Keratinocyte (primary cell): ENCODE measurements around the gene TBKBP1. TPM values are rescaled to one million over a fixed set of nuclear protein-coding genes. Genes with fewer than 3 reads are reported as not detected.
A peak's percentile ranks its signal among the peaks of the same experiment; 100 is the strongest.

ENCODE experiments used
- DNase-seq: peaks from one replicate; pipeline ENCODE4 v3.0.0-alpha.2; 2011; ENCODE audit warnings: low read depth, missing footprints, low spot score
- FAIRE-seq: peaks from 2 replicates; lab custom pipeline; 2011; peaks lifted over from hg19 to GRCh38; lab: Jason Lieb, UNC
- H2AFZ ChIP-seq: 2 replicates; pipeline ENCODE4 v1.6.0; 2012; ENCODE audit warnings: low read length, control low read depth, inconsistent platforms; ENCODE audit not compliant: control insufficient read depth
- H3K27ac ChIP-seq: 2 replicates; pipeline ENCODE4 v1.5.1; 2011; ENCODE audit warnings: low read length; ENCODE audit not compliant: control insufficient read depth, insufficient read depth
- H3K27me3 ChIP-seq: 3 replicates; pipeline ENCODE4 v1.6.0; 2011; ENCODE audit warnings: low read length; ENCODE audit not compliant: control insufficient read depth, insufficient read depth; ENCODE audit errors: extremely low read depth
- H3K36me3 ChIP-seq, 2 experiments: 2 replicates in 1 of 2; 3 replicates in 1 of 2; pipeline ENCODE4 v1.5.1; 2011; ENCODE audit warnings: low read length in 2 of 2, mild to moderate bottlenecking in 1 of 2; ENCODE audit not compliant: control insufficient read depth in 2 of 2, insufficient read depth in 2 of 2; ENCODE audit errors: extremely low read depth in 1 of 2
- H3K4me1 ChIP-seq: 3 replicates; pipeline ENCODE4 v1.5.1; 2011; ENCODE audit warnings: low read length; ENCODE audit not compliant: control insufficient read depth, insufficient read depth; ENCODE audit errors: extremely low read depth
- H3K4me2 ChIP-seq: 3 replicates; pipeline ENCODE4 v1.6.0; 2011; ENCODE audit warnings: low read depth, low read length; ENCODE audit not compliant: control insufficient read depth, insufficient read depth; ENCODE audit errors: extremely low read depth
- H3K4me3 ChIP-seq, 3 experiments: fragments of 200-600 bp in 1 of 3; sonication (generic) in 1 of 3; 2 replicates in 2 of 3; 3 replicates in 1 of 3; pipeline ENCODE4 v1.5.1; 2011 to 2016; ENCODE audit warnings: low read length in 3 of 3, mild to moderate bottlenecking in 3 of 3, control low read depth in 2 of 3, inconsistent platforms in 1 of 3, low read depth in 1 of 3, mixed read lengths in 1 of 3, mixed run types in 1 of 3, moderate library complexity in 1 of 3; ENCODE audit not compliant: control insufficient read depth in 2 of 3, insufficient read depth in 2 of 3; ENCODE audit errors: extremely low read depth in 1 of 3
- H3K79me2 ChIP-seq: 2 replicates; pipeline ENCODE4 v1.6.0; 2012; ENCODE audit warnings: low read length; ENCODE audit not compliant: control insufficient read depth, insufficient read depth
- H3K9ac ChIP-seq: 3 replicates; pipeline ENCODE4 v1.6.0; 2011; ENCODE audit warnings: low read length; ENCODE audit not compliant: control insufficient read depth, insufficient read depth; ENCODE audit errors: extremely low read depth
- H3K9me1 ChIP-seq: 3 replicates; pipeline ENCODE4 v1.6.0; 2011; ENCODE audit warnings: low read length; ENCODE audit not compliant: control insufficient read depth, insufficient read depth; ENCODE audit errors: extremely low read depth
- H3K9me3 ChIP-seq: 2 replicates; pipeline ENCODE4 v1.5.1; 2012; ENCODE audit warnings: low read depth, low read length; ENCODE audit not compliant: control insufficient read depth
- H4K20me1 ChIP-seq: 3 replicates; pipeline ENCODE4 v1.6.0; 2011; ENCODE audit warnings: low read length; ENCODE audit not compliant: control insufficient read depth, insufficient read depth; ENCODE audit errors: extremely low read depth
- CTCF ChIP-seq, 3 experiments: IDR thresholded peaks in 1 of 3; conservative IDR thresholded peaks in 1 of 3; optimal IDR thresholded peaks in 1 of 3; 2 replicates in 2 of 3; 3 replicates in 1 of 3; pipeline versions ENCODE3 to v1.5.1; 2011; ENCODE audit warnings: low read length in 3 of 3, mild to moderate bottlenecking in 3 of 3, moderate library complexity in 2 of 3, control low read depth in 1 of 3, inconsistent platforms in 1 of 3; ENCODE audit not compliant: insufficient read depth in 2 of 3; ENCODE audit errors: extremely low read depth in 1 of 3
- EZH2 ChIP-seq: IDR thresholded peaks from one replicate; pipeline ENCODE4 v1.6.1; 2012; ENCODE audit warnings: inconsistent platforms, mild to moderate bottlenecking, low read length, moderate library complexity
- dilution Hi-C: fragments of 300-500 bp; cut with MboI; formaldehyde crosslinking; loops from one replicate; pipeline ENCODE4 v1.7.0; 2020; ENCODE audit warnings: low sequenced_read_pairs; ENCODE audit not compliant: extremely low pct_ligation_motif_present
- polyA plus RNA-seq, 5 experiments: library from polyadenylated mRNA; depleted of rRNA in 3 of 5; stranded (reverse) in 3 of 5; stranded (forward) in 1 of 5; unstranded in 1 of 5; fragments of >200 nt; gene quantifications; 1 replicate in 1 of 5; 2 replicates in 3 of 5; 3 replicates in 1 of 5; pipeline versions ENCODE4 v1.2.1 to v1.2.3, GENCODE V29; 2011 to 2012; ENCODE audit warnings: missing spikeins in 2 of 5, low read depth in 1 of 5, low replicate concordance in 1 of 5

TBKBP1 gene
- polyA plus RNA-seq, 1 donor (not counting 4 experiments of a cell fraction or from before 2014, with no cell fraction given): 4.3 TPM

GRCh38 chr17:47721725-47722124 is 27.8 kb downstream of the TBKBP1 start:
- Histone ChIP-seq H3K4me3 (no peak overlapping the region), H3K4me2 (no peak overlapping the region), H2AFZ (no peak overlapping the region), H3K36me3 (no peaks in the 10 kb centered on the region), H3K9me1 (no peaks in the 10 kb centered on the region), H4K20me1 (peaks cover 6% of the 10 kb centered on the region), H3K4me1 (peaks cover 7% of the 10 kb centered on the region), H3K9ac (no peak overlapping the region), H3K9me3 (no peaks in the 10 kb centered on the region), H3K79me2 (no peaks in the 10 kb centered on the region), H3K27me3 (peaks cover 64% of the 10 kb centered on the region), H3K27ac (no peak overlapping the region)
- dilution Hi-C loops: no loop called here
- DNase-seq (no peak), FAIRE-seq (no peak)
- no peak for TF ChIP-seq CTCF (optimal IDR thresholded peaks at IDR 0.05 in 1 of 3, IDR thresholded peaks at IDR 0.05 in 1 of 3, conservative IDR thresholded peaks at IDR 0.05 in 1 of 3; ENCODE audit: extremely low read depth in 1 of 3, insufficient read depth in 2 of 3, low read length in 3 of 3)
- peak; percentile 53 for TF ChIP-seq EZH2

- FAIRE-seq (no peak), DNase-seq (no peak)
- Histone ChIP-seq H3K79me2 (no peaks in the 10 kb centered on the region), H4K20me1 (no peaks in the 10 kb centered on the region), H3K9me1 (no peaks in the 10 kb centered on the region), H3K9ac (no peak overlapping the region), H3K4me2 (no peak overlapping the region), H3K27me3 (peaks cover 35% of the 10 kb centered on the region), H3K27ac (no peak overlapping the region), H3K9me3 (no peaks in the 10 kb centered on the region), H2AFZ (no peak overlapping the region), H3K4me3 (no peak overlapping the region), H3K4me1 (peaks cover 1% of the 10 kb centered on the region), H3K36me3 (no peaks in the 10 kb centered on the region)
- dilution Hi-C loops: no loop called here
- TF ChIP-seq CTCF (optimal IDR thresholded peaks at IDR 0.05 in 1 of 3, IDR thresholded peaks at IDR 0.05 in 1 of 3, conservative IDR thresholded peaks at IDR 0.05 in 1 of 3; ENCODE audit: extremely low read depth in 1 of 3, insufficient read depth in 2 of 3, low read length in 3 of 3) (no peak), EZH2 (no peak)
Measured at GRCh38 chr17:47724705-47725104, 30.7 kb downstream of the TBKBP1 start.
